Keratinocyte (primary cell): ENCODE data around the gene SLC25A15. TPM values are rescaled to one million over a fixed set of nuclear protein-coding genes. Genes with fewer than 3 reads are reported as not detected.

ENCODE experiments used
- DNase-seq: peaks from one replicate; pipeline ENCODE4 v3.0.0-alpha.2; 2011; ENCODE audit warnings: low read depth, missing footprints, low spot score
- FAIRE-seq: peaks from 2 replicates; lab custom pipeline; 2011; peaks lifted over from hg19 to GRCh38; lab: Jason Lieb, UNC
- H2AFZ ChIP-seq: 2 replicates; pipeline ENCODE4 v1.6.0; 2012; ENCODE audit warnings: low read length, control low read depth, inconsistent platforms; ENCODE audit not compliant: control insufficient read depth
- H3K27ac ChIP-seq: 2 replicates; pipeline ENCODE4 v1.5.1; 2011; ENCODE audit warnings: low read length; ENCODE audit not compliant: control insufficient read depth, insufficient read depth
- H3K27me3 ChIP-seq: 3 replicates; pipeline ENCODE4 v1.6.0; 2011; ENCODE audit warnings: low read length; ENCODE audit not compliant: control insufficient read depth, insufficient read depth; ENCODE audit errors: extremely low read depth
- H3K36me3 ChIP-seq, 2 experiments: 2 replicates in 1 of 2; 3 replicates in 1 of 2; pipeline ENCODE4 v1.5.1; 2011; ENCODE audit warnings: low read length in 2 of 2, mild to moderate bottlenecking in 1 of 2; ENCODE audit not compliant: control insufficient read depth in 2 of 2, insufficient read depth in 2 of 2; ENCODE audit errors: extremely low read depth in 1 of 2
- H3K4me1 ChIP-seq: 3 replicates; pipeline ENCODE4 v1.5.1; 2011; ENCODE audit warnings: low read length; ENCODE audit not compliant: control insufficient read depth, insufficient read depth; ENCODE audit errors: extremely low read depth
- H3K4me2 ChIP-seq: 3 replicates; pipeline ENCODE4 v1.6.0; 2011; ENCODE audit warnings: low read depth, low read length; ENCODE audit not compliant: control insufficient read depth, insufficient read depth; ENCODE audit errors: extremely low read depth
- H3K4me3 ChIP-seq, 3 experiments: fragments of 200-600 bp in 1 of 3; sonication (generic) in 1 of 3; 2 replicates in 2 of 3; 3 replicates in 1 of 3; pipeline ENCODE4 v1.5.1; 2011 to 2016; ENCODE audit warnings: low read length in 3 of 3, mild to moderate bottlenecking in 3 of 3, control low read depth in 2 of 3, inconsistent platforms in 1 of 3, low read depth in 1 of 3, mixed read lengths in 1 of 3, mixed run types in 1 of 3, moderate library complexity in 1 of 3; ENCODE audit not compliant: control insufficient read depth in 2 of 3, insufficient read depth in 2 of 3; ENCODE audit errors: extremely low read depth in 1 of 3
- H3K79me2 ChIP-seq: 2 replicates; pipeline ENCODE4 v1.6.0; 2012; ENCODE audit warnings: low read length; ENCODE audit not compliant: control insufficient read depth, insufficient read depth
- H3K9ac ChIP-seq: 3 replicates; pipeline ENCODE4 v1.6.0; 2011; ENCODE audit warnings: low read length; ENCODE audit not compliant: control insufficient read depth, insufficient read depth; ENCODE audit errors: extremely low read depth
- H3K9me1 ChIP-seq: 3 replicates; pipeline ENCODE4 v1.6.0; 2011; ENCODE audit warnings: low read length; ENCODE audit not compliant: control insufficient read depth, insufficient read depth; ENCODE audit errors: extremely low read depth
- H3K9me3 ChIP-seq: 2 replicates; pipeline ENCODE4 v1.5.1; 2012; ENCODE audit warnings: low read depth, low read length; ENCODE audit not compliant: control insufficient read depth
- H4K20me1 ChIP-seq: 3 replicates; pipeline ENCODE4 v1.6.0; 2011; ENCODE audit warnings: low read length; ENCODE audit not compliant: control insufficient read depth, insufficient read depth; ENCODE audit errors: extremely low read depth
- EZH2 ChIP-seq: IDR thresholded peaks from one replicate; pipeline ENCODE4 v1.6.1; 2012; ENCODE audit warnings: inconsistent platforms, mild to moderate bottlenecking, low read length, moderate library complexity
- dilution Hi-C: fragments of 300-500 bp; cut with MboI; formaldehyde crosslinking; loops from one replicate; pipeline ENCODE4 v1.7.0; 2020; ENCODE audit warnings: low sequenced_read_pairs; ENCODE audit not compliant: extremely low pct_ligation_motif_present
- polyA plus RNA-seq, 5 experiments: library from polyadenylated mRNA; depleted of rRNA in 3 of 5; stranded (reverse) in 3 of 5; stranded (forward) in 1 of 5; unstranded in 1 of 5; fragments of >200 nt; gene quantifications; 1 replicate in 1 of 5; 2 replicates in 3 of 5; 3 replicates in 1 of 5; pipeline versions ENCODE4 v1.2.1 to v1.2.3, GENCODE V29; 2011 to 2012; ENCODE audit warnings: missing spikeins in 2 of 5, low read depth in 1 of 5, low replicate concordance in 1 of 5
- TF ChIP-seq, protein P1 (sequence below), 3 experiments: IDR thresholded peaks in 1 of 3; conservative IDR thresholded peaks in 1 of 3; optimal IDR thresholded peaks in 1 of 3; 2 replicates in 2 of 3; 3 replicates in 1 of 3; pipeline versions ENCODE3 to v1.5.1; 2011; ENCODE audit warnings: low read length in 3 of 3, mild to moderate bottlenecking in 3 of 3, moderate library complexity in 2 of 3, control low read depth in 1 of 3, inconsistent platforms in 1 of 3; ENCODE audit not compliant: insufficient read depth in 2 of 3; ENCODE audit errors: extremely low read depth in 1 of 3

Gene SLC25A15
- polyA plus RNA-seq, 1 donor (not counting 4 experiments of a cell fraction or from before 2014, with no cell fraction given): 13.1 TPM

DNA sequence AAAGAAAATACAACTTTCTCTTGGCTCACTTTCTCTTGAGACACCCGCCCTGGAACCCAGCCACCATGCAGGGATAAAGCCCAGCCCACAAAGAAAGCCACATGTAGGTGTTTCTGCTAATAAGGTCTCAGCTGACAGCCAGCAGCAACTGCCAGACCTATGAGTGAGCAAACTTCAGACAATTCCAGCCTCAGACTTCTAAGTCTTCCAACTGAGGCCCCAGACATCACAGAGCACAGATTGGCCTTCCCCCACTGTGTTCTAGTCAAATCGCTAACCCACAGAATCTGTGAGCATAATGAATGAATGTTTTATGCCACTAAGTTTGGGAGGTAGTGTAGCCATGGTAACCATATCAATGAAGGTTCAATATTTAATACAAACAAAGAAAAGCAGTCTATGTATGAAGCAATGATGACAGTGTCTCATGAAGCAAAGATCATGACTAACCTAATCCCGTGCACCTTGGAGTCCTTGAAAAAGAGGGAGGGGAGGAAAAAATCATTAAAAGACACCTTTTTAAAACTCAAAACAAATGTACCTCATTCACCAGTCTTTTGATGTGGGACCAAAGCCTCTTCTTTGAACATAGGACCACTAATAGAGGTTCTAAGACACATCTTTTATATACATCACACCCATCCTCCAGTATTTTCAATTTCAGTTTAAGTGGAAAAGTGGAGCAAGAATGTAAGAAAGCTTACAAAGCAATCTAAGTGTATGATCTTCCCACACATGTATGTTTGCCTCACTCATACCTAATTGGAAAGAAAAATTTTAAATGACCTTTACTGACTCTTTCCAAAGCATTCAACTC lies 24.6 kb upstream of the SLC25A15 start:
- H2AFZ ChIP-seq: no peak overlapping the region
- peaks cover 2 to 4% of the 10 kb centered on the region in 2 experiments for H3K36me3 ChIP-seq
- H3K9ac ChIP-seq: no peak overlapping the region
- no peak overlapping the region for H3K27ac ChIP-seq
- H3K79me2 ChIP-seq: peaks cover 6% of the 10 kb centered on the region
- peaks cover 2% of the 10 kb centered on the region for H3K4me1 ChIP-seq
- no peak for TF ChIP-seq EZH2
- TF ChIP-seq, protein P1, sequence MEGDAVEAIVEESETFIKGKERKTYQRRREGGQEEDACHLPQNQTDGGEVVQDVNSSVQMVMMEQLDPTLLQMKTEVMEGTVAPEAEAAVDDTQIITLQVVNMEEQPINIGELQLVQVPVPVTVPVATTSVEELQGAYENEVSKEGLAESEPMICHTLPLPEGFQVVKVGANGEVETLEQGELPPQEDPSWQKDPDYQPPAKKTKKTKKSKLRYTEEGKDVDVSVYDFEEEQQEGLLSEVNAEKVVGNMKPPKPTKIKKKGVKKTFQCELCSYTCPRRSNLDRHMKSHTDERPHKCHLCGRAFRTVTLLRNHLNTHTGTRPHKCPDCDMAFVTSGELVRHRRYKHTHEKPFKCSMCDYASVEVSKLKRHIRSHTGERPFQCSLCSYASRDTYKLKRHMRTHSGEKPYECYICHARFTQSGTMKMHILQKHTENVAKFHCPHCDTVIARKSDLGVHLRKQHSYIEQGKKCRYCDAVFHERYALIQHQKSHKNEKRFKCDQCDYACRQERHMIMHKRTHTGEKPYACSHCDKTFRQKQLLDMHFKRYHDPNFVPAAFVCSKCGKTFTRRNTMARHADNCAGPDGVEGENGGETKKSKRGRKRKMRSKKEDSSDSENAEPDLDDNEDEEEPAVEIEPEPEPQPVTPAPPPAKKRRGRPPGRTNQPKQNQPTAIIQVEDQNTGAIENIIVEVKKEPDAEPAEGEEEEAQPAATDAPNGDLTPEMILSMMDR (optimal IDR thresholded peaks at IDR 0.05 in 1 of 3, IDR thresholded peaks at IDR 0.05 in 1 of 3, conservative IDR thresholded peaks at IDR 0.05 in 1 of 3; ENCODE audit: extremely low read depth in 1 of 3, insufficient read depth in 2 of 3, low read length in 3 of 3): no peak
- no peaks in the 10 kb centered on the region for H3K27me3 ChIP-seq
- no peak overlapping the region for H3K4me3 ChIP-seq
- FAIRE-seq (no peak), DNase-seq (no peak)
- dilution Hi-C loops: no loop called here
- H3K4me2 ChIP-seq: no peak overlapping the region
- H3K9me1 ChIP-seq: no peaks in the 10 kb centered on the region
- no peaks in the 10 kb centered on the region for H3K9me3 ChIP-seq
- no peaks in the 10 kb centered on the region for H4K20me1 ChIP-seq

DNA sequence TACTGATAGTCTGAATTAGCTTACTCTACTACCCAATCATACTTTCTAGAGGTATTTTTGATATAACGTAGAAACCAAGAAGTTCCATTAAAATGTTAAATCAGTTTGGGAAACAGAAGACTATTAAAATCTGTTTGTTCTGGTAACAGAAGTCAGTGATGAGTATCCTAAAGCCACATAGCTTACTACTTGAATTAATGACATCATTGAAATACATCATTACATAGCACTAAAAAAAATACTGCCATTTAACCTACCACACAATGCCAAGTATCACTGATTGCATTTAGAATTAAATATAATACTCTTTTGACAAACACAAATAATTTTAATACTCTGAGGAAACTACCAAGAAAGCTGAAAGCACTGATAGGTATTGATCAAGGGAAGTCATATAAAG lies 23.8 kb upstream of the SLC25A15 start:
- Histone ChIP-seq H3K9me3 (no peaks in the 10 kb centered on the region), H3K36me3 (peaks cover 2 to 4% of the 10 kb centered on the region in 2 experiments), H3K4me3 (no peak overlapping the region), H3K4me1 (peaks cover 7% of the 10 kb centered on the region), H3K4me2 (no peak overlapping the region), H3K79me2 (peaks cover 14% of the 10 kb centered on the region), H2AFZ (no peak overlapping the region), H3K27ac (no peak overlapping the region), H3K27me3 (no peaks in the 10 kb centered on the region), H4K20me1 (no peaks in the 10 kb centered on the region), H3K9ac (no peak overlapping the region), H3K9me1 (no peaks in the 10 kb centered on the region)
- dilution Hi-C loops: no loop called here
- FAIRE-seq (no peak), DNase-seq (no peak)
- TF ChIP-seq EZH2: no peak
- TF ChIP-seq, protein P1 (optimal IDR thresholded peaks at IDR 0.05 in 1 of 3, IDR thresholded peaks at IDR 0.05 in 1 of 3, conservative IDR thresholded peaks at IDR 0.05 in 1 of 3; ENCODE audit: extremely low read depth in 1 of 3, insufficient read depth in 2 of 3, low read length in 3 of 3): no peak
